HG03095 (cell line): ENCODE data around the gene FN3K.

Experiments
- ATAC-seq: cut with Tn5 transposase; IDR thresholded peaks from one replicate; pipeline ENCODE4 v1.9.1; 2021; ENCODE audit warnings: moderate library complexity; ENCODE audit not compliant: unreplicated experiment

FN3K gene

DNA sequence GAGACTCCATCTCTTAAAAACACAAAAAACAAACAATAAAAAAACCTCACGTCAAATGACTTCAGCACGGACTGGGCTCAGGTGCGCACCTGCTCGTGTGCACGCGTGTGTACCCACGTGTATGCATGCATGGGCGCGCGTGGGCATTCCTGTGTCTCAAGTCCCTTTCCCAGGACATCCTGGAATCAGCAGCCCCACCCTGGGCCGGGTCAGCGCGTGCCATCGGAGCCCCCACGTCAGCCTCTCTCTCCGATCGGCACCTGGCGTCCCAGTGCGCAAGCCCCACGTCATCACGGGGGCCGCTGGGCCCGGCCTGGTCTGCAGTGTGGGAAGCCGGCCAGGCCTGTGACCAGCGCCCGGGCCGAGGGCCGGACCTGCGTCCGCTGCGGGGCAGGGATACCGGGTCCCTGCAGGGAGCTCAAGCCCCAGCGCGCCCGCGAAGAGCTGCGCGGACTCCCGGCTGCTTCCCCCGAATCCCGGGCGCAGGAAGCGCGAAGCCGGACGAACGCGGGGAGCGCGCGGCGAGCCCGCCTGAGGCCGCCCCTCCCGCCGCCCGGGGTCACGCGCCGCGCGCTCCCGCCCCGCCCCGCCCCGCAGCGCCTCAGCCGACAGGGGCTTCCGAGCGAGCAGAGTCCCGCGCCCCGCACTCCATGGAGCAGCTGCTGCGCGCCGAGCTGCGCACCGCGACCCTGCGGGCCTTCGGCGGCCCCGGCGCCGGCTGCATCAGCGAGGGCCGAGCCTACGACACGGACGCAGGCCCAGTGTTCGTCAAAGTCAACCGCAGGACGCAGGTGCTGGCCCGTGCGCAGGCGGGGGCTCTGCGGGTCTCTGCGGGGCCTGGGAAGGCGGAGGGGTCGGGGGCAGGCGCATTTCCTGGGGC, at the start of gene FN3K:
Gene FN3K, plus strand, starts transcription at position 629 of the 880 bp plus-strand sequence. Its CDS starts 22 bp downstream, at position 651.
- no peak for ATAC-seq

DNA sequence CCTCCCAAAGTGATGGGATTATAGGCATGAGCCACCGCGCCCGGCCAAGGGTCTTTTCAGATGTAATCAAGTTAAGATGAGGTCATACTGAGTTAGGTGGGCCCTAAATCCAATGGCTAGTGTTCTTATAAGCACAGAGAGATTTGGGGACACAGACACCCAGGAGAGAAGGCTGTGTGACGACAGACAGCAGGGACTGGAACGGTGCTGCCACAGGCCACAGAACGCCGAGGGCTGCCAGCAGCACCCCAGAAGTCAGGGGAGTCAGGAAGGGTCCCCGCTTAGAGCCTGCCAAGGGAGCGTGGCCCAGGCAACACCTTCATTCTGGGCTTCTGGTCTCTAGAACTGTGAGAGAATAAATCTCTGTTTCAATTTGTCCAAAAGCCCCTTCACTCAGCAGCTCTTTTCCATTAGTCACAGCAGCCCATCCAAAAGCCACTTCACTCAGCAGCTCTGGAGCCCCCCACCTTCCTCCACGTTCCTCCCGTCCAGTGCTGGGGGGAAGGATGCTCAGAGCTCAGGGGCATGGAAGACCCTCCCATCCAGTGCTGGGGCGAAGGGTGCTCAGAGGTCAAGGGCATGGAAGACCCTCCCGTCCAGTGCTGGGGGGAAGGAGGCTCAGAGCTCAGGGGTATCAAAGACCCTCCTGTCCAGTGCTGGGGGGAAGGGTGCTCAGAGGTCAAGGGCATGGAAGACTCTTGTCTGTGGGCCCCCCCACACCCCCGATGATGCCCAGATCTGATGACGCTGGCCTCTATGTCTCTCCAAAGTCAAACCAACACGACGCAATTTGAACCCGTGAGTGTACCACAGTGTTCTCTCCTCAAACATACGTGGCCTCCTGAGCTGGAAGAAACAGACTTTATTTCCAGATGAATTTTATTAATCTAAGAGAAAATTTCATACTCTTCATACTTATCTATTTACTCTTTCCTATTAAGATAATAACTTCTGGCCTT, 48.8 kb upstream of the FN3K start:
- ATAC-seq = no peak

DNA sequence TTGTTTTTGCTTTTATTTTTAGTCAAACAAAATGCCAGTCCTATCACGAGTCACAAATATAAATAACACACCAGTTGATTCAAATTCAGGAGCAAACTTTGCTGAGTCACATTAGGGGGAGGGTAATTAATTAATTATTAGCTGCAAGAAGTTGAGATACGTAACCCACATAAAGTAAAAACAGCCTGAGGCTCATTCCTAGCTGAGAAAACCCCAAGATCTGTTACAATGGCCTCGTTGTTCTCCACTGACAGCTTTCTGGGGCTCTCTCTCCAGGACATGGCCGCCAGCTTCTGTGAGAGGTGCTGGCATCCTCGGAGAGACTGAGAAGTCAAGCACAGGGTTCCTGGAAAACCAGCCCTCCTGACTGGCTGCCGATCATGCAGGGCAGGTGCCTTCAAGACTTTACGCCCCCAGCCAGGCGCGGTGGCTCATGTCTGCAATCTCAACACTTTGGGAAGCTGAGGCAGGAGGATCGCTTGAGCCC, 48.0 kb upstream of the FN3K start:
- ATAC-seq = no peak

DNA sequence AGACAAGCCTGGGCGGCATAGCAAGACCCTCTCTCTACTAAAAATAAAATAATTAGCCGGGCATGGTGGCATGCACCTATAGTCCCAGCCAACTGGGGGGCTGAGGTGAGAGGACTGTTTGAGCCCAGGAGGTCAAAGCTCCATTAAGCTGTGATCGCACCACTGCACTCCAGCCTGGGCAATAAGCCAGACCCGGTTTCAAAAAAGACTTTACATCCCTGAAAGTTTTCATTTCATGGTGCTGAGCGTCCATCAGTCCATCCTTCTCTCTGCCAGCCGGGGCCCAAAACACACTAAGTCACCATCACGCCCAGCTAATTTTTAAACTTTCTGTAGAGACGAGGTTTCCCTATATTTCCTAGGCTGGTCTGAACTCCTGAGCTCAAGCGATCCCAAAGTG, 47.5 kb upstream of the FN3K start:
- no peak for ATAC-seq

DNA sequence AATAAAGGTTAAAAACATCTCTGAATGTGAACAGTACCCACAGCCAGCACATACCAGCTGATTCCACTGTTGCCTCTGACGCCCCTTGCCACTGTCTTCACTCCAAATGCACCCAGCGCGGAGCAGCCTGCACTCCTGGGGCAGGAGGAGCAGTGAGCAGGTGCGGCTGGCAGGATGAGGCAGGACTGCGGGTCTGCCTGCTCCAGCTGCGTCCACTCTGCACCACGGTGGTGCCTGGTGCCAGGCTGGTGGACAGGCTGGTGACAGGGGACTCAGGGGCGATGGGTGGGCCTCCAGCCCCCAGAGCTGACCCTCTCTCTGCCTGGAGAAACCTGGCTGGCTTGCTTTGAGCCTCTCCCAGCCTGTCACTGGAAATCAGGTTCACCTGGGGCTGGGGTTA, 46.3 kb upstream of the FN3K start:
- no peak for ATAC-seq

DNA sequence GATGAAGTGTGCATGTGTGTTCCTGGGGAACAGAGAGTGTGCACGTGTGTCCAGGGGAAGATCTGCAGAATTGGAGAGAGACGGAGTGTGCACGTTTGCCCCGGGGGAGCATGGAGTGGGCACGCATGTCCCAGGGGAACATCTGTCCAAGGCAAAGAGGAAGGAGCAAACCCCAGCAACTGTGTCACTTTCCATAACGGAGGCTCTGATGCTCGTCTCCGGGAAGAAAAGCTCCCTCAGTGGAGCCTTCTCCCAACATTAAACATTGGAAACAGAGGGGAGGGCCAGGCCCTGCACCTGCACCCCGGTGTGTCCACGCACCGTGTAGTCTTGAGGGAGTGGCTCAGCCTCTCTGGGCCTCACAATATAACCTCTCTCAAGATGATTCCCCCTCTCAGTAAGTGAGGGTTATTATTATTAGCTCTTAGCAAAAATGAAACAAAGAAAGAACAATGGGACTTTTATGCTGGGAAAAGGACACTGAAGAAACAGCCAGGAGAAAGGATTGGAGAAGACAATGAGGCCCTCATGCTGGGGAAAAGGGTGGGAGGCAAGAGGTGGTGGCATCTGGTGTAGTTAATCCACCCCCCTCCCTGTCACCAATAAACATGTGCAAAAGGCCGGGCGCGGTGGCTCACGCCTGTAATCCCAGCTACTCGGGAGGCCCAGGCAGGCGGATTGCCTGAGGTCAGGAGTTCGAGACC, 44.5 kb upstream of the FN3K start:
- ATAC-seq = no peak

DNA sequence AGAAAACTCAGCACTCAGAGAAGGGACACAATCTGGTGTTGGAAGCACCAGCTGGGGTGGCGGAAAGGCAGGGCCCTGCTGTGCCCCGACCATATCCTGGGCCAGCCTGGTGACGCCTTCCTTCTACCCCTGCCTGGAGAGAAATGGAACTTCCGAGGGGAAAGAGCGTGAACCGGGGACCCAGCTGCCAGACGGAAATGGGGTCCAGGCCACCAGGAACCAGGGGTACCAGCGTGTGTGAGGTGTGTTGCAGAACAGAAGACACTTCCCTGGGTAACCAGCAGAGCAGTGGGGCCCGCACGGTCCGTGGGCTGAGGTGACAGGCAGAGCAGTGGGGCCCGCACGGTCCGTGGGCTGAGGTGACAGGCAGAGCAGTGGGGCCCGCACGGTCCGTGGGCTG, 43.7 kb upstream of the FN3K start:
- ATAC-seq = no peak

DNA sequence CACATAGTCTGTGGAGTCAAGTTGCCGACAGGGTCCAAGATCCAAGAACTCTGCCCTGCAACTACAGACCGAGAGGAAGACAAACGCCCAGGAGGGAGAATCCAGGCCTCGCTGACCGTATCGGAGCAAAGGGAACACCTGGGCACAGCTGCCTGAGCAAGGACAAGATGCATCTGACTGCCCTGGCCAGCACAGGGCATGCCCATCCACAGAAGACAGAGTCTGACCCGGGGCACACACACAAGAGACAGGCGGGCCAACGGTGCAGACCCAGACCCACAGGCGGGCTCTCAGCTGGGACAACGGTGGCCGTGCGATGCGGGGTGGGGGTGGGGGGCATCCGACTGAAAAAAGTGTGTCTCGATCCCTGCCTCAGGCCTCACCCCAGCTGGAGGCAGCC, 43.1 kb upstream of the FN3K start:
- ATAC-seq = no peak

DNA sequence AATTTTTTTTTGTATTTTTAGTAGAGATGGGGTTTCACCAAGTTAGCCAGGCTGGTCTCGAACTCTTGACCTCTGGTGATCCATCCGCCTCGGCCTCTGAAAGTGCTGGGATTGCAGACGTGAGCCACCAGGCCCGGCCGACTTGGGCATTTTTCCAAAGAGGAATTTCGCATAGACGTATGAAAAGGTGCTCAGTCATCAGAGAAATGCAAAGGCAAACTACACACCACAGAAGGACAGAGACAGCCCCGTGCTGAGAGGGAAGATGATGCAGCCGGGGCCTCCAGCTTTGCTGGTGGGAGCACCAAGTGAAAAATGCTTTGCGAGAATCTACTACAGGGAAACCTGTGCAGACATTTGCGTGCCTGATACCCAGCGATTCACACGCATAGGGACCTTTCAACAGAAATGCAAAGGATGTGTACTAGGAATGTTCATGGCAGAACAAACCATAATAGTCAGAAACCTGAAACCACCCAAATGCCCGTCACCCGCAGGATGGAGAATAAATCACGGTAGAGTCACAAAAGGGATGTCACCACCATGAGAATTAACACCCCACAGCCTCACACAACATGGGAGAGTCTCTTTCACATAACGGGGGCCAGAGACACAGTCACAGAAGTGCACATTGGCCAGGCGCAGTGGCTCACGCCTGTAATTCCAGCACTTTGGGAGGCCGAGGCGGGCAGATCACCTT, 42.1 kb upstream of the FN3K start:
- ATAC-seq = no peak

DNA sequence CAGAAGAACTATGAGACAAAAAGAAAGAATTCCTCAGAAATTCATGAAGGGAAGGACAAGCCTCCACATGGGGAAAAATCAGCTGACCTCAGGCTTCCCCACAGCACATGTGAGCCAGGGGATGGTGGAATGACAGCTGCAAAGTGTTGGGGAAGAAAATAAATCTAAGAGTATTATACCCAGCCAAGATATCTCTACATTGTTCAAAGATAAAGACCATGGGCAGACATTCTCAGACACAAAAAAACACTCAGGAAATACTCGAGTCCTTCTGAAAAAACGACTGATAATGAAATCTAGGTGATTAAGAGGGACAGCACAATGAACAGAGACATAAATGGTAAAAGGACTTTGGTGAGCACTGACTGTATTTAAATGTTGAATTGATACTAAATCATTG, 40.8 kb upstream of the FN3K start:
- ATAC-seq = no peak

DNA sequence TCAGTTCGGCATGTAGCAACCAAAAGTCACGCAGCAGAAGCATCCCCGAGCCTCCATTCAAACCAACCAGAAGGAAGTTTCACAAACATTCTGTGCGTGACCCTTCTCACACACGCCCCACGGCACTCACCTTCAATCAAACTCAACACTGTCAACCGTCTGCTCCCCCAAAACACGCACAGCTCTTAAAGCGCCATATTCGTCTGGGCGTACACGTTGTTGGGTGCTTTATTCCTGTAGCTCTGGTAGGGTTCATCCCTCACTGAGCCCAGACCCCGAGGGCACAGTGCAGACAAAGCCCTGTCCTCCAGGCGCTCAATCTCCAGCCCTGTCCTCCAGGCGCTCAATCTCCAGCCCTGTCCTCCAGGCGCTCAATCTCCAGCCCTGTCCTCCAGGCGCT, 39.2 kb upstream of the FN3K start:
- ATAC-seq = no peak

DNA sequence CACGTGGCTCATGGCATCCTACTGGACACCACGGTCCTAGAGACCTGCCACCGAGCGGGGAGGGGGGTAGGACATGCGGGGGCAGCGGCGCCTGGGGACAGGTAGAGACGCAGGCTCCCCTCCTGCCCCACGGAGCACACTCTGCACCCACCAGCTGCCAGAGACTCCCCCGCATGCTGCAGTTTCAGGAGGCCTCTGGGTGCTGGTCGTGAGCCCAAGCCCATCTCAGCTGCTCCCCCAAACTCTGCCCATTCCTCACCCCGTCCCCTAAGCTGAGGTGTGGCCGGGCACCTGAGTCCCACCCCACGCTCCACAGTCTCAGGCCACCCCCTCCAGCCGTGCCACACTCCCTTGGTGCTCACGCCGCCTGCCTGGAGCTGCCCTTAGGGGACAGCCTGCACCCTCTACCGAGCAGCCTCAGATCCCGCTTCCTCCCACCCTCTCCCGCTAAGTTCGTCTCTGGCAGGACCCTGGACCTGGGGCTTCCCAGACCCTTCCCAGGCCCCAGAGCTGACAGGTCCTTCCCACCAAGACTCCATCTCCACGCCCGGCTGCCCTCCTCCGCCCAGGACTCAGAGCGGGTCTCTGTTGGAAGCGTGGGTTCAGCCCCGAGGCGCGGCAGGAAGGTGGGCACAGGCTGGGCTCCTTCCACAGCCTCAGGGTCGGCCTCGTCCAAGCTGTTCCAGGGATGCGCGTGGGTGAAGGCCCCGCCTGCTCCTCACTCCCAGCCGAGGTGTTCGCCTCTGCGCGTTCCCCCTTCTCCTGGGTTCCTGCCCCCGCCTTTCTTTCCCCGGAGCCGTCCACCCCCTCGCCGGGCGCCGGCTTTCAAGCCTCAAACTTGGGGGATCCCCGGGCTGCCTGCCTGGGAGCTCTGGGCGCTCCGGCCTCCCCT, 38.3 kb upstream of the FN3K start:
- ATAC-seq = no peak

DNA sequence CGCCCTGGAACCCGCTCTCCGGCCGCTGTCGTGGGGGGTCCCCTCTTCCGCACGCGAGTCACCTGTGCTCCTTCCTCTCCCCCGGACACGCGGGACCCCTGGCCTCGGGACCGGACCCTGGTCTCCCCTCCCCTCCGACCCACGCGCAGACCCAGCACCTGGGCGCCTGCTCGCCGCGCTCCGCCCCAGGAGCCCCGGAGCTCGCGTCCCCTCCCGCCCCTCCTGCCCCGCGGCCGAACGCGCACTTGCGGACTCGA, 37.7 kb upstream of the FN3K start:
- no peak for ATAC-seq

DNA sequence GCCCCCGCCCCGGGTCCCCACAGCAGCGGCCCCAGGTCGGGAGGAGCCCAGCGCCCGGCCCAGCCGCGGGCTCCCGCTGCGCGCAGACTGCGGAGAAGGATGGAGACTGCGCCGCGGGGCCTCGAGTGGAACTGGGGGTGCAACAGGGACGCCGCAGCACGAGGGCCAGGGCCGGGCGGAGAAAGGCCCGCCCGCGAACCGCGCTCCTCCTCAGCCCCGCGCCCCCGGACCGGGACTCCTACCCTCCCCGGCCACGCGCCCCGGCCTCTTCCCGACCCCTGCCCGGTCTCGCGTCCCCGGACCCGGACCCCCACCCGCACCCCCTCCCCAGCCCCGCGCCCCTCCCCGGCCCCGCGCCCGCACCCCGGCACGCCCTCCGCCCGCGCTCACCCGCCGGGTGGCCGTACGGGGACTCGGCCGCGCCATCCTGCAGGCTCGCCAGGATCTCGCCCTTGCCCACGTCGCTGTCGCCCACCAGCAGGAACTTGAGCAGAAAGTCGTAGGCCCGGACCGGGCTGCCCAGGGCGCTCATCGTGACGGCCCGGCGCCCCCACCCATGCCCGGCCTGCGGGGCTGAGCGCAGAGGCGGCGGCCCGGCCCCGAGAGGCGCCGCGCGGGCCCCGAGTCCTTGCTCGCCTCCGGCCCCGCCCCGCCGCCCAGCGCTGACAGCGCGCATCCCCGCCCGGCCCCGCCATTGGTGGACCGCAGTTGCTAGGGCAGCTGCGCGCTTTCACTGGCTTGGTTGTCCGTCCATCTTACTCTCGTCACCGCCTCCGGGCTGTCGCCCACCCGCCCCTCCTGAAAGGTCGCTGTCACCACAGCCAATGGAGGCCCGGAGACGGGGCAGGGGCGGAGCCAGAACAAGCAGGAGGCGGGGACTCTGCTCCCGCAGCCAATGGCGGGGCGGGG, 37.1 kb upstream of the FN3K start, which contains the start of gene RAB40B:
Gene RAB40B, minus strand, starts transcription at position 634 of the 909 bp plus-strand sequence. Its CDS starts 102 bp downstream, at position 532.
- ATAC-seq = peak; percentile 95

DNA sequence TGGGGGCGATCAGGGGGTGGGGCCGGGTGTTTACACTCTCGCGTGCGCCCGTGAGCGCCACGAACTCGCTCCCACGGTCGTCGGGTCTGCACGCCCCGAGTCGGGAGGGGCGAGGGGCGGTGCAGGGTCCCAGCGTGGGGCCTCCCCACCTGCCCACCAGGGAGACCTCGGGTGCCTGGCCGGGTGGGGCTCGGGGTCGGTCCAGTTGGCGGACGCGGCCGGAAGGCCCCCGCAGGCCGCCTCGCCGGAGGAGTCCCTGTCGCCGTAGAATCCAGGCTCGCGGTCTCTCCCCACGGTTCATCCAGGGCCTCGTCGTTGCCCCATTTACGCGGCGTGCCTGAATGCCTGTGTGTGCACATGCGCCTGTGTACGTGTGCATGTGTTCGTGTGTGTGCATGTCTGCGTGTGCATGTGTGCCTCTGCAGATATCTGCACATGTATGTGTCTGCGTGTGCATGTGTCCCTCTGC, 36.4 kb upstream of the FN3K start:
- peak; percentile 14 for ATAC-seq

DNA sequence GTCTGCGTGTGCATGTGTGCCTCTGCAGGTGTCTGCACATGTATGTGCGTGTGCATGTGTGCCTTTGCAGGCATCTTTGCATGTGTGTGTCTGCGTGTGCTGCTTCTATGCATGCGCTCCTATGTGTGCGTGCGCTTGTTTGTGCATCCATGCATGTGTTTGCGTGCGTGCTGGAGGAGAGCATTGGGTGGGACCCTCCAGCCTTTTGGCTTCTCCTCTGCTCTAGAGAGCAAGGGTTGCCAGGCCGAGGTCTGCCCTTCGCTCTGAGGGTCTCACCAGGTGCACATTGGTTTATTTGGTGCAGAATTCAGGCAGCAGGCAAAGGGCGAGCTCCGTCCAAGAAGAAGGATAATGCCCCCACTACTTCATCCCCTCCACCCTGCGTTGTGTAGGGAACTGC, 35.9 kb upstream of the FN3K start:
- ATAC-seq = no peak

DNA sequence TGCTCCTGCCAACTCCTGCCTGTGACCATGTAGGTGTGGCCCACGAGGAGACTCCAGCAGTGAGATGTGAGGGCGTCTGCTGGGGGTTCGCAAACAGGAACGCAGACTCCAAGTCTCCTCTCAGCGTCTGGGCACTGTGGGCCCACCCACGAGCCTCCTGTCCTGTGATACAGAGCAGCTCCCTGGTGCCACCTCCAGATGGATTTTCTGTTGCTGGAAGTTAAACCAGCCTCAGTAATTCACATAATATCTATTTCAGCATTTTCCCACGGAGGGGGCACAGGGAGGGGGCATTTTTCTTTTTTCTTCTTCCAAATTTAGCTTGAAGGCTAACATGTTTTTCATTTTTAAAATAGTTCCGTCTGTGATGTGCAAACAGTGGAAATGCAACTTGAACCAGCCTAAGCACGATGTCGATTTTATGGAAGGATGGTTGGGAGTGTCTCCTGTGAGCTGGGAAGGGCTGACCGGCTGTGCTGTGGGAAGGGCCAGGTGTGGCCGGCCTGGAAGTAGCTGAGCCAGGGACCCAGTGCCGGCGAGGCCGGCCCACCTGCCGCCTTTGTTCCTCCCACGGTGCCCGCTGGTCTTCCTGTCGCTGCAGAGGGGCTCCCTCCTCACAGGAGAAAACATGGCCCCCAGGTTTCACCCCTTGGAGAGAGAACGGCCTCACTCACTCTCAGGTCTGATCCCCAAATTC, 33.0 kb upstream of the FN3K start:
- no peak for ATAC-seq
